HG03575 (cell line): ENCODE measurements around the gene BGN.

Experiments used
- ATAC-seq: cut with Tn5 transposase; IDR thresholded peaks from one replicate; pipeline ENCODE4 v1.9.1; 2021; ENCODE audit not compliant: unreplicated experiment, insufficient number of reproducible peaks, low FRiP score; ENCODE audit errors: extremely low read depth

The BGN gene

GRCh38 chrX:153547195-153547594 lies 52.4 kb downstream of the BGN start:
- ATAC-seq, result no peak

GRCh38 chrX:153549231-153549630 lies 54.5 kb downstream of the BGN start:
- no peak for ATAC-seq

GRCh38 chrX:153549807-153550206 lies 55.0 kb downstream of the BGN start:
- ATAC-seq, result no peak

- ATAC-seq, result no peak
Measured at GRCh38 chrX:153551135-153551534, 56.4 kb downstream of the BGN start.

GRCh38 chrX:153554519-153555167 lies 59.9 kb downstream of the BGN start:
- ATAC-seq, result no peak

GRCh38 chrX:153556767-153557166 lies 62.0 kb downstream of the BGN start:
- no peak for ATAC-seq

- no peak for ATAC-seq
Measured at GRCh38 chrX:153557618-153558355, 63.0 kb downstream of the BGN start.
